Activated T-cell treated with anti-CD3 and anti-CD28 coated beads, Interleukin-2, amount 50 U/mL, for 72 hours (primary cell): ENCODE results near the gene MAGI1. TPM values are rescaled to one million over a fixed set of nuclear protein-coding genes. Genes with fewer than 3 reads are reported as not detected.
"Not testable (repeated sequence)": the region's sequence is repeated elsewhere in the genome, so short reads cannot be mapped to it uniquely, and the experiment has no call there.

Experiments used
- ATAC-seq, 2 donors: fragments of 150-1000 bp; cut with Tn5 transposase; replicated peaks in 1 of 2; 2 replicates each; pipeline ENCODE4 v1.10.0; 2021; ENCODE audit warnings: moderate library complexity in 2 of 2, mild to moderate bottlenecking in 1 of 2
- DNase-seq, 2 donors: peaks; one replicate each; pipeline ENCODE4 v3.0.0; 2021 to 2022; ENCODE audit warnings: mixed read lengths in 1 of 2
- H3K27ac Mint-ChIP-seq: one replicate; pipeline ENCODE4 v1.8.0; 2022; ENCODE audit warnings: mild to moderate bottlenecking, moderate library complexity, mixed read lengths
- H3K27me3 Mint-ChIP-seq: one replicate; pipeline ENCODE4 v1.8.0; 2022; ENCODE audit warnings: low read depth, mixed read lengths
- H3K36me3 Mint-ChIP-seq, 2 donors: one replicate each; pipeline ENCODE4 v1.8.0; 2022; ENCODE audit warnings: mixed read lengths in 2 of 2, mild to moderate bottlenecking in 1 of 2; ENCODE audit not compliant: insufficient read depth in 2 of 2
- H3K4me1 Mint-ChIP-seq: one replicate; pipeline ENCODE4 v1.8.0; 2022; ENCODE audit warnings: low read depth, mixed read lengths
- H3K4me3 Mint-ChIP-seq, 2 donors: one replicate each; pipeline ENCODE4 v1.8.0; 2022; ENCODE audit warnings: mild to moderate bottlenecking in 2 of 2, mixed read lengths in 2 of 2, moderate library complexity in 2 of 2
- H3K9me3 Mint-ChIP-seq, 2 donors: one replicate each; pipeline ENCODE4 v1.8.0; 2022; ENCODE audit warnings: mixed read lengths in 2 of 2
- total RNA-seq, 2 donors: library from RNA; stranded (reverse); gene quantifications; one replicate each; pipeline ENCODE4 v1.2.3, GENCODE V29; 2022

The MAGI1 gene
- total RNA-seq, 2 donors from 2014 or later, result 0.41 to 0.67 TPM

GRCh38 chr3:66035763-66036477, 2.8 kb downstream of the MAGI1 start:
- Mint-ChIP-seq H3K27me3 (peaks cover 71% of the 10 kb centered on the region), H3K9me3 (peaks cover 0 to 4% of the 10 kb centered on the region in 2 donors), H3K4me3 (no peak overlapping the region), H3K27ac (no peak overlapping the region), H3K4me1 (peaks cover 22% of the 10 kb centered on the region), H3K36me3 (peaks cover 1 to 2% of the 10 kb centered on the region in 2 donors)
- DNase-seq, result no peak
- ATAC-seq, result no peak

GRCh38 chr3:66033241-66034138, 5.2 kb downstream of the MAGI1 start:
- peak; percentile 73 to 78 for ATAC-seq
- Mint-ChIP-seq H3K4me1 (peaks cover 20% of the 10 kb centered on the region), H3K4me3 (peak overlapping the region; percentile 9 to 39), H3K27ac (peak overlapping the region; percentile 67), H3K36me3 (peaks cover 1 to 2% of the 10 kb centered on the region in 2 donors), H3K27me3 (peaks cover 55% of the 10 kb centered on the region), H3K9me3 (peaks cover 0 to 4% of the 10 kb centered on the region in 2 donors)
- DNase-seq, result no peak

- H3K27me3 Mint-ChIP-seq, result peaks cover 34% of the 10 kb centered on the region
- H3K36me3 Mint-ChIP-seq, result no peaks in the 10 kb centered on the region
- no peak overlapping the region for H3K27ac Mint-ChIP-seq
- no peak for ATAC-seq
- H3K4me1 Mint-ChIP-seq, result peaks cover 10% of the 10 kb centered on the region
- no peak for DNase-seq
- H3K9me3 Mint-ChIP-seq, result peaks cover 0 to 4% of the 10 kb centered on the region in 2 donors
- H3K4me3 Mint-ChIP-seq, result no peak overlapping the region
Measured at GRCh38 chr3:66031102-66031698, 7.5 kb downstream of the MAGI1 start.

- Mint-ChIP-seq H3K9me3 (peaks cover 0 to 2% of the 10 kb centered on the region in 2 donors), H3K4me3 (no peak overlapping the region), H3K27ac (no peak overlapping the region), H3K36me3 (no peaks in the 10 kb centered on the region), H3K27me3 (peaks cover 16% of the 10 kb centered on the region), H3K4me1 (peaks cover 10% of the 10 kb centered on the region)
- no peak for DNase-seq
- no peak for ATAC-seq
Measured at GRCh38 chr3:66029443-66029842, 9.3 kb downstream of the MAGI1 start.

GRCh38 chr3:66029014-66029413, 9.7 kb downstream of the MAGI1 start:
- Mint-ChIP-seq H3K36me3 (no peaks in the 10 kb centered on the region), H3K27me3 (peaks cover 14% of the 10 kb centered on the region), H3K27ac (no peak overlapping the region), H3K9me3 (peaks cover 0 to 2% of the 10 kb centered on the region in 2 donors), H3K4me3 (no peak overlapping the region), H3K4me1 (peaks cover 10% of the 10 kb centered on the region)
- ATAC-seq (no peak), DNase-seq (no peak)

- ATAC-seq (no peak), DNase-seq (no peak)
- Mint-ChIP-seq H3K36me3 (no peaks in the 10 kb centered on the region), H3K27ac (no peak overlapping the region), H3K9me3 (peaks cover 0 to 2% of the 10 kb centered on the region in 2 donors), H3K27me3 (peaks cover 14% of the 10 kb centered on the region), H3K4me1 (peaks cover 6% of the 10 kb centered on the region), H3K4me3 (no peak overlapping the region)
Measured at GRCh38 chr3:66028457-66028856, 10.3 kb downstream of the MAGI1 start.

GRCh38 chr3:66027099-66027498, 11.6 kb downstream of the MAGI1 start:
- not testable (repeated sequence) for H3K27ac Mint-ChIP-seq, H3K4me1 Mint-ChIP-seq, H3K36me3 Mint-ChIP-seq, H3K4me3 Mint-ChIP-seq, DNase-seq, ATAC-seq, H3K9me3 Mint-ChIP-seq
- H3K27me3 Mint-ChIP-seq, result peaks cover 14% of the 10 kb centered on the region

GRCh38 chr3:66023738-66024385, 14.9 kb downstream of the MAGI1 start:
- H3K27ac Mint-ChIP-seq, result no peak overlapping the region

GRCh38 chr3:66023229-66023628, 15.5 kb downstream of the MAGI1 start:
- Mint-ChIP-seq H3K4me1 (no peaks in the 10 kb centered on the region), H3K27me3 (peaks cover 6% of the 10 kb centered on the region), H3K36me3 (no peaks in the 10 kb centered on the region), H3K4me3 (no peak overlapping the region), H3K27ac (no peak overlapping the region), H3K9me3 (no peaks in the 10 kb centered on the region)
- ATAC-seq (no peak), DNase-seq (no peak)

More at GRCh38 chr3:66023738-66024385, 14.9 kb downstream of the MAGI1 start:
- Mint-ChIP-seq H3K4me3 (no peak overlapping the region), H3K27me3 (peaks cover 6% of the 10 kb centered on the region), H3K9me3 (no peaks in the 10 kb centered on the region), H3K36me3 (no peaks in the 10 kb centered on the region), H3K4me1 (no peaks in the 10 kb centered on the region)
- DNase-seq (no peak), ATAC-seq (no peak)

- Mint-ChIP-seq H3K4me1 (no peaks in the 10 kb centered on the region), H3K4me3 (no peak overlapping the region)
Measured at GRCh38 chr3:66021731-66022131, 17.0 kb downstream of the MAGI1 start.

GRCh38 chr3:66019896-66020295, 18.8 kb downstream of the MAGI1 start:
- no peak overlapping the region for H3K27ac Mint-ChIP-seq
- peaks cover 6% of the 10 kb centered on the region for H3K27me3 Mint-ChIP-seq
- DNase-seq (no peak), ATAC-seq (no peak)
- H3K4me3 Mint-ChIP-seq, result no peak overlapping the region
- H3K36me3 Mint-ChIP-seq, result peaks cover 0 to 2% of the 10 kb centered on the region in 2 donors
- no peaks in the 10 kb centered on the region for H3K9me3 Mint-ChIP-seq
- no peaks in the 10 kb centered on the region for H3K4me1 Mint-ChIP-seq

More at GRCh38 chr3:66021731-66022131, 17.0 kb downstream of the MAGI1 start:
- H3K27me3 Mint-ChIP-seq, result peaks cover 6% of the 10 kb centered on the region
- no peaks in the 10 kb centered on the region for H3K36me3 Mint-ChIP-seq
- no peaks in the 10 kb centered on the region for H3K9me3 Mint-ChIP-seq
- H3K27ac Mint-ChIP-seq, result no peak overlapping the region
- DNase-seq (no peak), ATAC-seq (no peak)

GRCh38 chr3:66018057-66019033, 20.4 kb downstream of the MAGI1 start:
- ATAC-seq (no peak), DNase-seq (no peak)
- Mint-ChIP-seq H3K36me3 (peaks cover 0 to 2% of the 10 kb centered on the region in 2 donors), H3K27ac (no peak overlapping the region), H3K4me1 (no peaks in the 10 kb centered on the region), H3K4me3 (no peak overlapping the region), H3K27me3 (peaks cover 6% of the 10 kb centered on the region), H3K9me3 (no peaks in the 10 kb centered on the region)
